Body of pancreas (tissue), 4 donors: Measurements from ENCODE around the gene CCM2. TPM values are rescaled to one million over a fixed set of nuclear protein-coding genes. Genes with fewer than 3 reads are reported as not detected.

Experiments
- ATAC-seq: fragments of 150-250 bp; one replicate; pipeline ENCODE4 v1.9.1; 2016
- DNase-seq, 4 donors: peaks; one replicate each; pipeline ENCODE4 v3.0.0-alpha.2; 2019
- H3K27ac ChIP-seq, 4 donors: fragments of 200-600 bp; sonication (generic); 1 replicate in 3 of 4; 2 replicates in 1 of 4; pipeline versions ENCODE4 v1.5.1 to v1.6.1; 2016 to 2019; ENCODE audit warnings: mild to moderate bottlenecking in 1 of 4, mixed read lengths in 1 of 4, moderate library complexity in 1 of 4
- H3K27me3 ChIP-seq, 2 donors: fragments of 200-600 bp; sonication (generic); one replicate each; pipeline ENCODE4 v1.6.0; 2016; ENCODE audit warnings: mild to moderate bottlenecking in 1 of 2
- H3K36me3 ChIP-seq, 2 donors: fragments of 200-600 bp; sonication (generic); replicated peaks in 1 of 2; 2 replicates each; pipeline ENCODE4 v1.5.1; 2016; ENCODE audit warnings: low read depth in 2 of 2; ENCODE audit not compliant: insufficient read depth in 1 of 2
- H3K4me1 ChIP-seq: fragments of 200-600 bp; sonication (generic); one replicate; pipeline ENCODE4 v1.6.0; 2016
- H3K4me3 ChIP-seq, 2 donors: fragments of 200-600 bp; sonication (generic); 1 replicate in 1 of 2; 2 replicates in 1 of 2; pipeline ENCODE4 v1.5.1; 2016 to 2019
- H3K9me3 ChIP-seq, 3 donors: fragments of 200-600 bp; sonication (generic); 1 replicate in 2 of 3; 2 replicates in 1 of 3; pipeline ENCODE4 v1.5.1; 2016
- POLR2A ChIP-seq, 3 donors: fragments of 450-650 bp; IDR thresholded peaks; one replicate each; pipeline ENCODE4 v1.6.1; 2016; ENCODE audit warnings: antibody characterized with exemption in 3 of 3, mild to moderate bottlenecking in 2 of 3
- WGBS, 2 donors: methylation state at CpG; one replicate each; pipeline ENCODE4 v1.1.5; 2017; 5-methylcytosine and 5-hydroxymethylcytosine counted together
- intact Hi-C: fragments of 100-400 bp; cut with DNase I; formaldehyde crosslinking; loops from one replicate; pipeline ENCODE4 v1.15.1; 2023
- total RNA-seq, 2 donors: library from RNA; depleted of rRNA; stranded (reverse); fragments of >200 nt; gene quantifications; one replicate each; pipeline ENCODE4 v1.1.0, GENCODE V29; 2016
- TF ChIP-seq, protein P1 (sequence below), 7 experiments: fragments of 450-650 bp in 4 of 7; fragments of 200-600 bp in 3 of 7; sonication (generic) in 3 of 7; IDR thresholded peaks; one replicate each; pipeline ENCODE4 v1.5.1; 2016 to 2019; ENCODE audit warnings: antibody characterized with exemption in 7 of 7

CCM2 gene
- total RNA-seq, 2 donors from 2014 or later = 19.4 to 22.3 TPM

DNA sequence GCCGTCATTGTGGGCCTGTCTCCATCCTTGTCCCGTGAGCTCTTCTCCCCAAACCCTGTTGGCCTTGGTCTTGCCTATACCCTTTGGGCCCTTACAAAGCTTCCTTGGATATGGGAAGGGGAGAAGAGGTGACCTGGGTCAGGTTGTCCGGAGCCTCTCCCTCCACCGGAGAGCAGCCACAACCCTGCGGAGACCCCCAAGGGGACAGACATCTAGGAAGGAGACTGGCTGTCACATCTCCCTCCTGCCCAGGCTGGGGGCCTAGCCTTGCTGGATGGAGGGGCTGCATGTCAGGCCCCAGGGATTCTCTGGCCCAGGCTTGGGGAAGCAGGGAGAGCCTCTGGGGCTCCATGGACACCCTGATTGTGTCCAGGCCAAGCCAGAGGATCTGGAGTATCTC is 76.9 kb downstream of the CCM2 start:
- Histone ChIP-seq H3K9me3 (no peaks in the 10 kb centered on the region), H3K27me3 (no peaks in the 10 kb centered on the region), H3K4me1 (no peaks in the 10 kb centered on the region), H3K36me3 (peaks cover 0 to 15% of the 10 kb centered on the region in 2 donors), H3K4me3 (no peak overlapping the region), H3K27ac (no peak overlapping the region)
- TF ChIP-seq, protein P1, sequence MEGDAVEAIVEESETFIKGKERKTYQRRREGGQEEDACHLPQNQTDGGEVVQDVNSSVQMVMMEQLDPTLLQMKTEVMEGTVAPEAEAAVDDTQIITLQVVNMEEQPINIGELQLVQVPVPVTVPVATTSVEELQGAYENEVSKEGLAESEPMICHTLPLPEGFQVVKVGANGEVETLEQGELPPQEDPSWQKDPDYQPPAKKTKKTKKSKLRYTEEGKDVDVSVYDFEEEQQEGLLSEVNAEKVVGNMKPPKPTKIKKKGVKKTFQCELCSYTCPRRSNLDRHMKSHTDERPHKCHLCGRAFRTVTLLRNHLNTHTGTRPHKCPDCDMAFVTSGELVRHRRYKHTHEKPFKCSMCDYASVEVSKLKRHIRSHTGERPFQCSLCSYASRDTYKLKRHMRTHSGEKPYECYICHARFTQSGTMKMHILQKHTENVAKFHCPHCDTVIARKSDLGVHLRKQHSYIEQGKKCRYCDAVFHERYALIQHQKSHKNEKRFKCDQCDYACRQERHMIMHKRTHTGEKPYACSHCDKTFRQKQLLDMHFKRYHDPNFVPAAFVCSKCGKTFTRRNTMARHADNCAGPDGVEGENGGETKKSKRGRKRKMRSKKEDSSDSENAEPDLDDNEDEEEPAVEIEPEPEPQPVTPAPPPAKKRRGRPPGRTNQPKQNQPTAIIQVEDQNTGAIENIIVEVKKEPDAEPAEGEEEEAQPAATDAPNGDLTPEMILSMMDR (IDR thresholded peaks at IDR 0.05) = no peak
- no peak for TF ChIP-seq POLR2A (IDR thresholded peaks at IDR 0.05)
- no peak for ATAC-seq
- no peak for DNase-seq
- WGBS, 2 donors = 91 to 93% methylated on average over 5 of the region's 5 CpGs
- intact Hi-C loops = no loop called here

DNA sequence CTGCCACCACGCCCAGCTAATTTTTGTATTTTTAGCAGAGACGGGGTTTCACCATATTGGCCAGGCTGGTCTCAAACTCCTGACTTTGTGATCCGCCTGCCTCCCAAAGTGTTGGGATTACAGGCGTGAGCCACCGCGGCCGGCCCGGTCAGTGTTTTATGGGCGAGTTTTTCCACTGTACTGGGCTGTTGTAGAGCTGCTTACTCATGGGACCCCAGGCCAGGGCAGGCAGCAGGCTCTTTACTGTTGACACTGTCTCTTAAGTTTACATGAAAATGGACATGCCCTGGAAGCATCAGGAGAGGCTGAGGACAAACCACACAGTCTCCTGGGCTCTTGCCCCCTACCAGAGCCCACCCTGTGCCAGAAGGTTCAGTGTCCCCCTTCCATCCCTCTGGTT is 77.6 kb downstream of the CCM2 start:
- Histone ChIP-seq H3K9me3 (no peaks in the 10 kb centered on the region), H3K27me3 (no peaks in the 10 kb centered on the region), H3K27ac (no peak overlapping the region), H3K4me3 (no peak overlapping the region), H3K36me3 (peaks cover 0 to 15% of the 10 kb centered on the region in 2 donors), H3K4me1 (no peaks in the 10 kb centered on the region)
- WGBS, 2 donors = 83 to 87% methylated on average over 8 to 9 of the region's 9 CpGs
- TF ChIP-seq, protein P1 (IDR thresholded peaks at IDR 0.05) = no peak
- TF ChIP-seq POLR2A (IDR thresholded peaks at IDR 0.05) = no peak
- intact Hi-C loops = no loop called here
- no peak for DNase-seq
- no peak for ATAC-seq

DNA sequence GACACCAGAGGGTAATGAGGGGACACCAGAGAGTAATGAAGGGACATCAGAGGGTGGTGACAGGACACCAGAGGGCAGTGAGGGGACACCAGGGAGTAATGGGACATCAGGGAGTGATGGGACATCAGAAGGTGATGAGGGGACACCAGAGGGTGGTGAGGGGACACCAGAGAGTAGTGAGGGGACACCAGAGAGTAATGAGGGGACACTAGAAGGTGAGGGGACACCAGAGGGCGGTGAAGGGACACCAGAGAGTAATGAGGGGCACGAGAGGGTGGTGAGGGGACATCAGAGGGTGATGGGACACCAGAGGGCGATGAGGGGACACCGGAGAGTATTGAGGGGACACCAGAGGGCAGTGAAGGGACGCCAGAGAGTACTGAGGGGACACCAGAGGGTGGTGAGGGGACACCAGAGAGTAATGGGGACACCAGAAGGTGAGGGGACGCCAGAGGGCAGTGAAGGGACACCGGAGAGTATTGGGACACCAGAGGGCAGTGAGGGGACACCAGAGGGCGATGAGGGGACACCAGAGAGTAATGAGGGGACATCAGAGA is 78.2 kb downstream of the CCM2 start:
- no peak for ATAC-seq
- TF ChIP-seq, protein P1 (IDR thresholded peaks at IDR 0.05) = peak in 1 of 7 experiments; percentile 10
- no peak for TF ChIP-seq POLR2A (IDR thresholded peaks at IDR 0.05)
- H3K27me3 ChIP-seq = no peaks in the 10 kb centered on the region

DNA sequence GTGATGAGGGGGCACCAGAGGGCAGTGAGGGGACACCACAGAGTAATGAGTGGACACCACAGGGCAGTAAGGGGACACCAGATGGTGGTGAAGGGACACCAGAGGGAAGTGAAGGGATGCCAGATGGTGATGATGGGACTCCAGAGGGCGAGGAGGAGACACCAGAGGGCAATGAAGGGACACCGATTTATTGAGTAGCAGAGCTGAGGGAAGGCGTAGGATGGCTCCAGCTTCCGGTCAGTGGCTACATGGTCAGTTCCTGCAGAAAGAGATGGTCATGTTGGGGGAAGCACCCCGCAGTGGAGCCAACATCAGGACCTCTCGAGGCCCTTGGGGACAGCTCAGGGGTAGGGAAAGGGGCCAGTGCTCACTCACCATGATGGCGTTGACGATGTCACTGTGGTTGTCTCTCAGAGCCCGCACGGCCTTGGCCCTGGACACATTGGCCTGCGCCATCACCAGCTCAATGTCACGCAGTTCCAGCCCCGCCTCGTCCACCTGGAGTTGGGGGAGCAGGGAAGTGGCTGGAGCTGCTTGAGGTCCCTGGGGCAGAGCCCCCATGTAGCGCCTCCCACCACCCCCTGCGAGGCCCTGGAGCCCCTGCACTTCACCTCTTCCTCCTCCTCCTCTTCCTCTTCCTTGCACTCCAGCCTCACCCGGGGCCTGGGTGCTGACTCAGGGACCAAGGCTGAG is 80.4 kb downstream of the CCM2 start:
- Histone ChIP-seq H3K27me3 (no peaks in the 10 kb centered on the region), H3K9me3 (no peaks in the 10 kb centered on the region), H3K4me1 (no peaks in the 10 kb centered on the region), H3K36me3 (peaks cover 0 to 5% of the 10 kb centered on the region in 2 donors), H3K4me3 (no peak overlapping the region), H3K27ac (no peak overlapping the region)
- intact Hi-C loops = no loop called here
- DNase-seq (no peak), ATAC-seq (no peak)
- 85 to 87% methylated on average over 8 to 17 of the region's 17 CpGs for WGBS, 2 donors
- TF ChIP-seq POLR2A (IDR thresholded peaks at IDR 0.05) = no peak
- TF ChIP-seq, protein P1 (IDR thresholded peaks at IDR 0.05) = no peak

More for the DNA sequence above, 78.2 kb downstream of the CCM2 start:
- no peaks in the 10 kb centered on the region for H3K4me1 ChIP-seq
- intact Hi-C loops = no loop called here
- H3K4me3 ChIP-seq = no peak overlapping the region
- peaks cover 0 to 10% of the 10 kb centered on the region in 2 donors for H3K36me3 ChIP-seq
- WGBS, 2 donors = 56 to 67% methylated on average over 8 of the region's 8 CpGs
- H3K9me3 ChIP-seq = no peaks in the 10 kb centered on the region
- DNase-seq = no peak
- H3K27ac ChIP-seq = no peak overlapping the region
